Sigmoid colon (tissue), 4 donors: Measurements from ENCODE around the gene FGB.

Source experiments
- CTCF ChIP-seq, 4 experiments: fragments of 450-650 bp in 3 of 4; fragments of 200-600 bp in 1 of 4; IDR thresholded peaks; one replicate each; pipeline ENCODE4 v1.5.1; 2016 to 2019; ENCODE audit warnings: antibody characterized with exemption in 4 of 4, mild to moderate bottlenecking in 3 of 4, moderate library complexity in 2 of 4
- POLR2A ChIP-seq, 2 donors: fragments of 450-650 bp; IDR thresholded peaks; one replicate each; pipeline ENCODE4 v1.6.1; 2016; ENCODE audit warnings: antibody characterized with exemption in 2 of 2, mild to moderate bottlenecking in 2 of 2, moderate library complexity in 2 of 2
- POLR2AphosphoS5 ChIP-seq, 4 donors: sonication (generic); formaldehyde crosslinking; IDR thresholded peaks; one replicate each; pipeline ENCODE4 v1.6.1; 2017; ENCODE audit warnings: antibody characterized with exemption in 4 of 4

- TF ChIP-seq CTCF (IDR thresholded peaks at IDR 0.05) (no peak), POLR2A (IDR thresholded peaks at IDR 0.05) (no peak), POLR2AphosphoS5 (IDR thresholded peaks at IDR 0.05) (no peak)
These were observed 49.0 kb downstream of the FGB start for GRCh38 chr4:154611833-154612232.
